ENCODE results near the gene ZKSCAN2.

Gene ZKSCAN2

DNA sequence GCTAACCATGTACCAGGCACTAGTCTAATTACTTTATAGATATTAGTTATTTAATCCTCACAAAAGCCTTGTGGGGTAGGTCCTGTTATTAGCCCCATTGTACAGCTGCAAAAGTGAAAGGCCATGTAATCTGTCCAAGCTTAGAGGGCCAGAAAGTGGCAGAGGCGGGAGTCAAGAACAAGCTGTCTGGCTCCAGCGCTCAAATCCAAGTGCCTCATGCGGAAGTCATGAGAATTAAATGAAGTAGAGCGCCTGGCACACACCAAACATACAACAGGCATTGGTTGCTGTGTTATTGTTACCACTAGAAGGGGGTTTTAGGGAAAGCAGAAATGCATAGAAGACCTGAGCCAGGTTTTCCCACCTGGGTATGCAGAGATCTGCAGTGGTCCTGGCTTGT is 39.7 kb downstream of the ZKSCAN2 start:
- no peaks in the 10 kb centered on the region for H3K27me3 ChIP-seq (ENCODE audit: control insufficient read depth, insufficient read depth, low read length)
- H3K4me3 ChIP-seq (ENCODE audit: low read length) = no peak overlapping the region
- H3K4me1 ChIP-seq (ENCODE audit: control insufficient read depth, insufficient read depth, low read length) = no peaks in the 10 kb centered on the region
- no peak overlapping the region for H3K9ac ChIP-seq (ENCODE audit: low read length)
- H3K36me3 ChIP-seq (ENCODE audit: control insufficient read depth, insufficient read depth, low read length) = no peaks in the 10 kb centered on the region
- no peaks in the 10 kb centered on the region for H3K9me3 ChIP-seq (ENCODE audit: control insufficient read depth, low read length)

DNA sequence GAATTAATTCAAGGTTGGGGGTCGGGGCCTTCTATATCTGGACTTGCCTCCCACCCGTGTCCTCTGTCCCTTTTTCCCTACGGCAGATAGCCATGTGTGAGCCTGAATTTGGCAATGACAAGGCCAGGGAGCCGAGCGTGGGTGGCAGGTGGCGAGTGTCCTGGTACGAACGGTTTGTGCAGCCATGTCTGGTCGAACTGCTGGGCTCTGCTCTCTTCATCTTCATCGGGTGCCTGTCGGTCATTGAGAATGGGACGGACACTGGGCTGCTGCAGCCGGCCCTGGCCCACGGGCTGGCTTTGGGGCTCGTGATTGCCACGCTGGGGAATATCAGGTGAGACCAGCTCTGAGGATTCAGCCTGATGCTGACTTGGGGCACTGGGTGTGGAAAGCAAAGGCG is 40.5 kb downstream of the ZKSCAN2 start:
- Histone ChIP-seq H3K9me3 (ENCODE audit: control insufficient read depth, low read length) (no peaks in the 10 kb centered on the region), H3K27me3 (ENCODE audit: control insufficient read depth, insufficient read depth, low read length) (no peaks in the 10 kb centered on the region), H3K9ac (ENCODE audit: low read length) (no peak overlapping the region), H3K4me3 (ENCODE audit: low read length) (no peak overlapping the region), H3K36me3 (ENCODE audit: control insufficient read depth, insufficient read depth, low read length) (no peaks in the 10 kb centered on the region), H3K4me1 (ENCODE audit: control insufficient read depth, insufficient read depth, low read length) (no peaks in the 10 kb centered on the region)

- H3K9me3 ChIP-seq (ENCODE audit: control insufficient read depth, low read length) = no peaks in the 10 kb centered on the region
- no peaks in the 10 kb centered on the region for H3K27me3 ChIP-seq (ENCODE audit: control insufficient read depth, insufficient read depth, low read length)
- no peak overlapping the region for H3K4me3 ChIP-seq (ENCODE audit: low read length)
- no peak overlapping the region for H3K9ac ChIP-seq (ENCODE audit: low read length)
- no peaks in the 10 kb centered on the region for H3K4me1 ChIP-seq (ENCODE audit: control insufficient read depth, insufficient read depth, low read length)
- no peaks in the 10 kb centered on the region for H3K36me3 ChIP-seq (ENCODE audit: control insufficient read depth, insufficient read depth, low read length)
These were observed 43.8 kb downstream of the ZKSCAN2 start for GRCh38 chr16:25213709-25214397.

GRCh38 chr16:25212636-25213035 is 45.0 kb downstream of the ZKSCAN2 start:
- no peaks in the 10 kb centered on the region for H3K4me1 ChIP-seq (ENCODE audit: control insufficient read depth, insufficient read depth, low read length)
- H3K36me3 ChIP-seq (ENCODE audit: control insufficient read depth, insufficient read depth, low read length) = no peaks in the 10 kb centered on the region
- H3K27me3 ChIP-seq (ENCODE audit: control insufficient read depth, insufficient read depth, low read length) = no peaks in the 10 kb centered on the region
- H3K4me3 ChIP-seq (ENCODE audit: low read length) = no peak overlapping the region
- H3K9me3 ChIP-seq (ENCODE audit: control insufficient read depth, low read length) = no peaks in the 10 kb centered on the region
- no peak overlapping the region for H3K9ac ChIP-seq (ENCODE audit: low read length)

- Histone ChIP-seq H3K27me3 (ENCODE audit: control insufficient read depth, insufficient read depth, low read length) (no peaks in the 10 kb centered on the region), H3K36me3 (ENCODE audit: control insufficient read depth, insufficient read depth, low read length) (no peaks in the 10 kb centered on the region), H3K4me3 (ENCODE audit: low read length) (no peak overlapping the region), H3K9me3 (ENCODE audit: control insufficient read depth, low read length) (no peaks in the 10 kb centered on the region), H3K4me1 (ENCODE audit: control insufficient read depth, insufficient read depth, low read length) (no peaks in the 10 kb centered on the region), H3K9ac (ENCODE audit: low read length) (no peak overlapping the region)
These were observed 46.9 kb downstream of the ZKSCAN2 start for GRCh38 chr16:25210758-25211157.

GRCh38 chr16:25199457-25199856 is 58.2 kb downstream of the ZKSCAN2 start:
- Histone ChIP-seq H3K9me3 (ENCODE audit: control insufficient read depth, low read length) (no peaks in the 10 kb centered on the region), H3K4me1 (ENCODE audit: control insufficient read depth, insufficient read depth, low read length) (no peaks in the 10 kb centered on the region), H3K4me3 (ENCODE audit: low read length) (no peak overlapping the region), H3K36me3 (ENCODE audit: control insufficient read depth, insufficient read depth, low read length) (no peaks in the 10 kb centered on the region), H3K9ac (ENCODE audit: low read length) (no peak overlapping the region), H3K27me3 (ENCODE audit: control insufficient read depth, insufficient read depth, low read length) (no peaks in the 10 kb centered on the region)

DNA sequence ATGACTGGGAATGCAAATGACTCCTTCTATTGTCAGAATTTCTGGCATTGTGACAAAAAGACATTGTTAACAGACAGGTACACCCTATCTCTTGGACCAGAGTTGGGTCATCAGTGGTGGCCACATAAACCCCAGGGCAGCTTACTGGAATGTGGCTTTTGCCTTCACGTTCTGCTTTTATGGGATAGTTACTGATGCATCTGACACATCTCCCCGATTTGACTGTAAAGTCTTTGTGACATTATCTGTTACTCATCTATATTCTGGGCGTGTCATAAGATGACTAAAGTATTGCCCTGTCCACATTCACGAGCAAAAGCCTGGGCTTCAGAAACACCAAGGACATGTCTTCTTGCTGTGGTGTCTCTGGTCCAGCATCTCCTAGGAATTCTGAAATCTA is 59.6 kb downstream of the ZKSCAN2 start:
- Histone ChIP-seq H3K27me3 (ENCODE audit: control insufficient read depth, insufficient read depth, low read length) (no peaks in the 10 kb centered on the region), H3K36me3 (ENCODE audit: control insufficient read depth, insufficient read depth, low read length) (no peaks in the 10 kb centered on the region), H3K4me1 (ENCODE audit: control insufficient read depth, insufficient read depth, low read length) (no peaks in the 10 kb centered on the region), H3K9ac (ENCODE audit: low read length) (no peak overlapping the region), H3K9me3 (ENCODE audit: control insufficient read depth, low read length) (no peaks in the 10 kb centered on the region), H3K4me3 (ENCODE audit: low read length) (no peak overlapping the region)

DNA sequence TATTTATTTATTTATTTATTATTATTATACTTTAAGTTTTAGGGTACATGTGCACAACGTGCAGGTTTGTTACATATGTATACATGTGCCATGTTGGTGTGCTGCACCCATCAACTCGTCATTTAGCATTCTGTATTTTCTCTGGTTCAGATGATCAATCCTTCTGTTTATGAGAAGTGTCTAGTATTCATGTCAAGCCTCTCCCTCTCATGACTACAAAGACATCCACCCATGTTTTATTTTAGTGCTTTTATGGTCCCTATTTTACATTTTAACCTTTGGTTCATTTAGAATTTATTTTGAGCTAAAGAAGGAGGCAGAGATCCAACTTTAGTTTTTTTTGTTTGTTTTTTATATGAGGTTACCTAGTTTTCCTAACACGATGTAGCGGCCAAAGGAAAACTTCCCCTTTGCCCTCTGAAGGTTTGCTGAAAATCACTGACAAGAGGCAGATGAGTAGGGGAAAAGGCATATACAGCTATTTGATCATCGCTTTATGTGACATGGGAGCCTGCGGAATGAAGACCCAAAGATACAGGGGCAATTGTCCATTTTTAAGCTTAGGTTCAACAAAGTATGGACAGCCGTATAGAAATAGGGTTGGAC is 63.3 kb downstream of the ZKSCAN2 start:
- no peaks in the 10 kb centered on the region for H3K4me1 ChIP-seq (ENCODE audit: control insufficient read depth, insufficient read depth, low read length)
- H3K36me3 ChIP-seq (ENCODE audit: control insufficient read depth, insufficient read depth, low read length) = no peaks in the 10 kb centered on the region
- H3K9ac ChIP-seq (ENCODE audit: low read length) = no peak overlapping the region
- H3K9me3 ChIP-seq (ENCODE audit: control insufficient read depth, low read length) = no peaks in the 10 kb centered on the region
- no peaks in the 10 kb centered on the region for H3K27me3 ChIP-seq (ENCODE audit: control insufficient read depth, insufficient read depth, low read length)
- H3K4me3 ChIP-seq (ENCODE audit: low read length) = no peak overlapping the region

DNA sequence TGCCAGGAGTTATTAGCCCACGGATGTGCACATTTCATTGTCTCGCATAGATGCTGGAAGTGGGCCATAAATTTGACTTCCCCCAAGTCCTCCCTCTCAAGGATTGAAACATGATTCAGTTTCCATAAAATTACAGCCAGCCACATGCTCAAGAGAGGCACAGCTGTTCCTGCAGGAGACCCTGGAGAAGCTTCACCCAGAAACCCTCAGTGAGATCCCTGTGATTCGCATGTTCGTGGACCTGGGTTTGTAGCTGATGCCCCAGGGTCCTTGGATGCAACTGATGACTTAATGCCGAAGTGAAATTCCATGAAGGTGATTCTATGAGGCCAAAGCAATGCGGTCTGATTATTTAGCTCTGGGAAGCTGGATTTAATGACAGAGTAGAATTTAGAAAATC is 65.5 kb downstream of the ZKSCAN2 start:
- Histone ChIP-seq H3K36me3 (ENCODE audit: control insufficient read depth, insufficient read depth, low read length) (no peaks in the 10 kb centered on the region), H3K9me3 (ENCODE audit: control insufficient read depth, low read length) (no peaks in the 10 kb centered on the region), H3K4me1 (ENCODE audit: control insufficient read depth, insufficient read depth, low read length) (no peaks in the 10 kb centered on the region), H3K4me3 (ENCODE audit: low read length) (no peak overlapping the region), H3K27me3 (ENCODE audit: control insufficient read depth, insufficient read depth, low read length) (no peaks in the 10 kb centered on the region), H3K9ac (ENCODE audit: low read length) (no peak overlapping the region)

- Histone ChIP-seq H3K27me3 (ENCODE audit: control insufficient read depth, insufficient read depth, low read length) (no peaks in the 10 kb centered on the region), H3K36me3 (ENCODE audit: control insufficient read depth, insufficient read depth, low read length) (no peaks in the 10 kb centered on the region), H3K9me3 (ENCODE audit: control insufficient read depth, low read length) (no peaks in the 10 kb centered on the region), H3K9ac (ENCODE audit: low read length) (no peak overlapping the region), H3K4me1 (ENCODE audit: control insufficient read depth, insufficient read depth, low read length) (no peaks in the 10 kb centered on the region), H3K4me3 (ENCODE audit: low read length) (no peak overlapping the region)
These were observed 68.3 kb downstream of the ZKSCAN2 start for GRCh38 chr16:25189305-25189704.

GRCh38 chr16:25187491-25187795 is 70.2 kb downstream of the ZKSCAN2 start:
- Histone ChIP-seq H3K4me1 (ENCODE audit: control insufficient read depth, insufficient read depth, low read length) (no peaks in the 10 kb centered on the region), H3K9me3 (ENCODE audit: control insufficient read depth, low read length) (no peaks in the 10 kb centered on the region), H3K4me3 (ENCODE audit: low read length) (no peak overlapping the region), H3K9ac (ENCODE audit: low read length) (no peak overlapping the region), H3K36me3 (ENCODE audit: control insufficient read depth, insufficient read depth, low read length) (no peaks in the 10 kb centered on the region), H3K27me3 (ENCODE audit: control insufficient read depth, insufficient read depth, low read length) (no peaks in the 10 kb centered on the region)

Measured in mucosa of stomach (tissue), 1 donor.